Neutrophil (primary cell): ENCODE data around the gene MYO3B.
"Not testable (repeated sequence)": the region's sequence is repeated elsewhere in the genome, so short reads cannot be mapped to it uniquely, and the experiment has no call there.

Source experiments
- H3K27ac ChIP-seq: fragments of 200-600 bp; sonication (generic); 2 replicates; pipeline ENCODE4 v1.5.1; 2016; ENCODE audit warnings: mild to moderate bottlenecking, moderate library complexity
- H3K27me3 ChIP-seq: fragments of 200-600 bp; sonication (generic); 2 replicates; pipeline ENCODE4 v1.6.0; 2016; ENCODE audit warnings: mild to moderate bottlenecking
- H3K36me3 ChIP-seq: fragments of 200-600 bp; sonication (generic); 2 replicates; pipeline ENCODE4 v1.5.1; 2017
- H3K4me1 ChIP-seq, 2 experiments: fragments of 200-600 bp in 1 of 2; sonication (generic) in 1 of 2; 1 replicate in 1 of 2; 2 replicates in 1 of 2; pipeline versions ENCODE4 v1.5.1 to v1.6.1; 2013 to 2016; ENCODE audit warnings: low read depth in 1 of 2, low read length in 1 of 2, mild to moderate bottlenecking in 1 of 2, moderate library complexity in 1 of 2; ENCODE audit not compliant: control insufficient read depth in 1 of 2, insufficient read depth in 1 of 2
- H3K4me3 ChIP-seq, 2 experiments: fragments of 200-600 bp in 1 of 2; sonication (generic) in 1 of 2; 1 replicate in 1 of 2; 2 replicates in 1 of 2; pipeline ENCODE4 v1.5.1; 2013 to 2016; ENCODE audit warnings: low read depth in 1 of 2, low read length in 1 of 2, mild to moderate bottlenecking in 1 of 2, moderate library complexity in 1 of 2
- H3K9me3 ChIP-seq: fragments of 200-600 bp; sonication (generic); 2 replicates; pipeline ENCODE4 v1.5.1; 2016
- CTCF ChIP-seq: fragments of 200-600 bp; sonication (generic); IDR thresholded peaks from 2 replicates; pipeline ENCODE4 v1.5.1; 2016; ENCODE audit warnings: antibody characterized with exemption

Gene MYO3B

GRCh38 chr2:170212625-170213280 is 34.8 kb downstream of the MYO3B start:
- Histone ChIP-seq H3K4me1 (no peaks in the 10 kb centered on the region), H3K4me3 (no peak overlapping the region), H3K27ac (no peak overlapping the region), H3K36me3 (no peaks in the 10 kb centered on the region), H3K9me3 (no peaks in the 10 kb centered on the region), H3K27me3 (no peaks in the 10 kb centered on the region)
- TF ChIP-seq CTCF: no peak

GRCh38 chr2:170213281-170213625 is 35.3 kb downstream of the MYO3B start:
- not testable (repeated sequence) for H3K9me3 ChIP-seq, H3K36me3 ChIP-seq, H3K27ac ChIP-seq, H3K4me3 ChIP-seq, H3K27me3 ChIP-seq, H3K4me1 ChIP-seq

- Histone ChIP-seq H3K4me1 (no peaks in the 10 kb centered on the region), H3K36me3 (no peaks in the 10 kb centered on the region), H3K27me3 (no peaks in the 10 kb centered on the region), H3K27ac (no peak overlapping the region), H3K9me3 (no peaks in the 10 kb centered on the region), H3K4me3 (no peak overlapping the region)
- no peak for TF ChIP-seq CTCF
Observed at GRCh38 chr2:170213651-170214050, 35.7 kb downstream of the MYO3B start.

- Histone ChIP-seq H3K4me3 (no peak overlapping the region), H3K9me3 (no peaks in the 10 kb centered on the region), H3K27me3 (no peaks in the 10 kb centered on the region), H3K36me3 (no peaks in the 10 kb centered on the region), H3K4me1 (no peaks in the 10 kb centered on the region), H3K27ac (no peak overlapping the region)
- no peak for TF ChIP-seq CTCF
Observed at GRCh38 chr2:170214309-170214948, 36.5 kb downstream of the MYO3B start.

GRCh38 chr2:170215021-170215420 is 37.1 kb downstream of the MYO3B start:
- H3K4me3 ChIP-seq: no peak overlapping the region
- no peaks in the 10 kb centered on the region for H3K9me3 ChIP-seq
- H3K36me3 ChIP-seq: no peaks in the 10 kb centered on the region
- no peak overlapping the region for H3K27ac ChIP-seq
- no peaks in the 10 kb centered on the region for H3K27me3 ChIP-seq
- H3K4me1 ChIP-seq: no peaks in the 10 kb centered on the region
- no peak for TF ChIP-seq CTCF

- TF ChIP-seq CTCF: no peak
- no peaks in the 10 kb centered on the region for H3K36me3 ChIP-seq
- no peak overlapping the region for H3K4me3 ChIP-seq
- no peaks in the 10 kb centered on the region for H3K4me1 ChIP-seq
- no peaks in the 10 kb centered on the region for H3K9me3 ChIP-seq
- no peaks in the 10 kb centered on the region for H3K27me3 ChIP-seq
- no peak overlapping the region for H3K27ac ChIP-seq
Observed at GRCh38 chr2:170216428-170216827, 38.5 kb downstream of the MYO3B start.
